Measurements from ENCODE around the gene SMC6. TPM values are rescaled to one million over a fixed set of nuclear protein-coding genes. Genes with fewer than 3 reads are reported as not detected.

Gene SMC6
- polyA plus RNA-seq, 1 donor from 2014 or later, result 20.1 TPM

DNA sequence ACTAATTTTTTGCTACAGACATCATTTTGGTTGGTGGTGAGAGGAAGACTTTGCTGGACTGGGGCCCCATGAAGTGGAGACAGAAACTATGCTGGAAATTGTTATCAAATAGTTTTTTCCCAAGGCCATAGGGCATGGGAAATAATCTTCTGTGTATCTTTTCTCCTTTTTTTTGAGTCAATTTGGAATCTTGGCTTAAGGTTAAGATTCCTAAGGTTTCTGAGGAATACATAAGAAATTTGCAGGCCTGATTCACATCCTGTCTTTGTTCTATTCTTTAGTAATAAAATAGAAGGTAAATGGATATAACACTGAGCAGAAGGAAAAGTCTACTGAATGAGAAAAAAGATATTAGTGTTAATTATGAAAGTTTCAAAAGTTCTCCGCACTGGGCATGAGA, 16.6 kb downstream of the SMC6 start:
- Histone ChIP-seq H3K9me3 (ENCODE audit: low read length) (no peaks in the 10 kb centered on the region), H3K36me3 (ENCODE audit: insufficient read depth, low read length) (no peaks in the 10 kb centered on the region), H3K9ac (ENCODE audit: low read length) (no peak overlapping the region), H3K9me2 (ENCODE audit: insufficient read depth, low read length) (no peaks in the 10 kb centered on the region), H3K4me3 (ENCODE audit: low read length) (no peak overlapping the region), H3K79me2 (replicated peaks; ENCODE audit: insufficient read depth, low read length) (no peaks in the 10 kb centered on the region), H4K20me1 (ENCODE audit: insufficient read depth) (no peaks in the 10 kb centered on the region), H3F3A (ENCODE audit: insufficient read depth, low read length, poor library complexity, severe bottlenecking) (no peaks in the 10 kb centered on the region), H3K27me3 (ENCODE audit: insufficient read depth, low read depth, low read length) (no peaks in the 10 kb centered on the region), H3K4me2 (ENCODE audit: low read length) (no peak overlapping the region), H3K27ac (ENCODE audit: low read length) (no peak overlapping the region), H2AFZ (ENCODE audit: low read depth, low read length) (no peak overlapping the region)
- TF ChIP-seq, protein P1, sequence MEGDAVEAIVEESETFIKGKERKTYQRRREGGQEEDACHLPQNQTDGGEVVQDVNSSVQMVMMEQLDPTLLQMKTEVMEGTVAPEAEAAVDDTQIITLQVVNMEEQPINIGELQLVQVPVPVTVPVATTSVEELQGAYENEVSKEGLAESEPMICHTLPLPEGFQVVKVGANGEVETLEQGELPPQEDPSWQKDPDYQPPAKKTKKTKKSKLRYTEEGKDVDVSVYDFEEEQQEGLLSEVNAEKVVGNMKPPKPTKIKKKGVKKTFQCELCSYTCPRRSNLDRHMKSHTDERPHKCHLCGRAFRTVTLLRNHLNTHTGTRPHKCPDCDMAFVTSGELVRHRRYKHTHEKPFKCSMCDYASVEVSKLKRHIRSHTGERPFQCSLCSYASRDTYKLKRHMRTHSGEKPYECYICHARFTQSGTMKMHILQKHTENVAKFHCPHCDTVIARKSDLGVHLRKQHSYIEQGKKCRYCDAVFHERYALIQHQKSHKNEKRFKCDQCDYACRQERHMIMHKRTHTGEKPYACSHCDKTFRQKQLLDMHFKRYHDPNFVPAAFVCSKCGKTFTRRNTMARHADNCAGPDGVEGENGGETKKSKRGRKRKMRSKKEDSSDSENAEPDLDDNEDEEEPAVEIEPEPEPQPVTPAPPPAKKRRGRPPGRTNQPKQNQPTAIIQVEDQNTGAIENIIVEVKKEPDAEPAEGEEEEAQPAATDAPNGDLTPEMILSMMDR (IDR thresholded peaks at IDR 0.05; ENCODE audit: poor library complexity, severe bottlenecking), result no peak
- TF ChIP-seq POLR2AphosphoS5 (IDR thresholded peaks at IDR 0.05) (no peak), MXI1 (conservative IDR thresholded peaks at IDR 0.05; ENCODE audit: poor library complexity, severe bottlenecking) (no peak), SMC3 (conservative IDR thresholded peaks at IDR 0.05; ENCODE audit: poor library complexity) (no peak), EP300 (conservative IDR thresholded peaks at IDR 0.05; ENCODE audit: poor library complexity, severe bottlenecking) (no peak), RAD21 (conservative IDR thresholded peaks at IDR 0.05) (no peak), EZH2 (IDR thresholded peaks at IDR 0.05; ENCODE audit: borderline replicate concordance, insufficient read depth, low read length, poor library complexity, severe bottlenecking) (no peak), TAF1 (IDR thresholded peaks at IDR 0.05; ENCODE audit: low read depth) (no peak)
- TF ChIP-seq, protein P2, sequence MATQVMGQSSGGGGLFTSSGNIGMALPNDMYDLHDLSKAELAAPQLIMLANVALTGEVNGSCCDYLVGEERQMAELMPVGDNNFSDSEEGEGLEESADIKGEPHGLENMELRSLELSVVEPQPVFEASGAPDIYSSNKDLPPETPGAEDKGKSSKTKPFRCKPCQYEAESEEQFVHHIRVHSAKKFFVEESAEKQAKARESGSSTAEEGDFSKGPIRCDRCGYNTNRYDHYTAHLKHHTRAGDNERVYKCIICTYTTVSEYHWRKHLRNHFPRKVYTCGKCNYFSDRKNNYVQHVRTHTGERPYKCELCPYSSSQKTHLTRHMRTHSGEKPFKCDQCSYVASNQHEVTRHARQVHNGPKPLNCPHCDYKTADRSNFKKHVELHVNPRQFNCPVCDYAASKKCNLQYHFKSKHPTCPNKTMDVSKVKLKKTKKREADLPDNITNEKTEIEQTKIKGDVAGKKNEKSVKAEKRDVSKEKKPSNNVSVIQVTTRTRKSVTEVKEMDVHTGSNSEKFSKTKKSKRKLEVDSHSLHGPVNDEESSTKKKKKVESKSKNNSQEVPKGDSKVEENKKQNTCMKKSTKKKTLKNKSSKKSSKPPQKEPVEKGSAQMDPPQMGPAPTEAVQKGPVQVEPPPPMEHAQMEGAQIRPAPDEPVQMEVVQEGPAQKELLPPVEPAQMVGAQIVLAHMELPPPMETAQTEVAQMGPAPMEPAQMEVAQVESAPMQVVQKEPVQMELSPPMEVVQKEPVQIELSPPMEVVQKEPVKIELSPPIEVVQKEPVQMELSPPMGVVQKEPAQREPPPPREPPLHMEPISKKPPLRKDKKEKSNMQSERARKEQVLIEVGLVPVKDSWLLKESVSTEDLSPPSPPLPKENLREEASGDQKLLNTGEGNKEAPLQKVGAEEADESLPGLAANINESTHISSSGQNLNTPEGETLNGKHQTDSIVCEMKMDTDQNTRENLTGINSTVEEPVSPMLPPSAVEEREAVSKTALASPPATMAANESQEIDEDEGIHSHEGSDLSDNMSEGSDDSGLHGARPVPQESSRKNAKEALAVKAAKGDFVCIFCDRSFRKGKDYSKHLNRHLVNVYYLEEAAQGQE (IDR thresholded peaks at IDR 0.05; ENCODE audit: borderline replicate concordance), result no peak

DNA sequence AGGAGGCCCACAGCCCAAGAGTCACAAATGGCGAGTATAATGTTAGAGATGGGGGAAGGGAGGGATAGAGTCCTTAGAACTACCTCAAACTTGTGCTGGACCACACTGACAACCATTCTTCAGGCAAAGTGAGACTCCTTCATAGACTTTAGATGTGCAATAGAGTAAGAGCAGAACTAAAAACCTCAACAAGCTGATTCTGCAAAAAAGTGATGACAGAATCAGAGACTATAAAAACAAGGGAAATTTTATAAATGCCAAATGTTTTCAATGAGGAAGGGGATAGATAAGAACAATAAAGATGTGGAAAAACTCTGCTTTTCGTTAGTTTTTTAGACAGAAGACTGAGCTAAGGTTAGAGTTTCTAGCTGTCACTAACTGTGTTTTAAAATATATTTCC, 17.7 kb downstream of the SMC6 start:
- Histone ChIP-seq H3K9ac (ENCODE audit: low read length) (no peak overlapping the region), H3K9me2 (ENCODE audit: insufficient read depth, low read length) (no peaks in the 10 kb centered on the region), H3K79me2 (replicated peaks; ENCODE audit: insufficient read depth, low read length) (no peaks in the 10 kb centered on the region), H3K4me2 (ENCODE audit: low read length) (no peak overlapping the region), H3K36me3 (ENCODE audit: insufficient read depth, low read length) (no peaks in the 10 kb centered on the region), H3K4me3 (ENCODE audit: low read length) (no peak overlapping the region), H3F3A (ENCODE audit: insufficient read depth, low read length, poor library complexity, severe bottlenecking) (no peaks in the 10 kb centered on the region), H3K27me3 (ENCODE audit: insufficient read depth, low read depth, low read length) (no peaks in the 10 kb centered on the region), H3K9me3 (ENCODE audit: low read length) (no peaks in the 10 kb centered on the region), H2AFZ (ENCODE audit: low read depth, low read length) (no peak overlapping the region), H3K27ac (ENCODE audit: low read length) (no peak overlapping the region), H4K20me1 (ENCODE audit: insufficient read depth) (no peaks in the 10 kb centered on the region)
- TF ChIP-seq TAF1 (IDR thresholded peaks at IDR 0.05; ENCODE audit: low read depth) (no peak), SMC3 (conservative IDR thresholded peaks at IDR 0.05; ENCODE audit: poor library complexity) (no peak), EP300 (conservative IDR thresholded peaks at IDR 0.05; ENCODE audit: poor library complexity, severe bottlenecking) (no peak), EZH2 (IDR thresholded peaks at IDR 0.05; ENCODE audit: borderline replicate concordance, insufficient read depth, low read length, poor library complexity, severe bottlenecking) (no peak), POLR2AphosphoS5 (IDR thresholded peaks at IDR 0.05) (no peak), MXI1 (conservative IDR thresholded peaks at IDR 0.05; ENCODE audit: poor library complexity, severe bottlenecking) (no peak)
- TF ChIP-seq, protein P2 (IDR thresholded peaks at IDR 0.05; ENCODE audit: borderline replicate concordance), result no peak
- TF ChIP-seq, protein P1 (IDR thresholded peaks at IDR 0.05; ENCODE audit: poor library complexity, severe bottlenecking), result no peak

Measured in neural cell (in vitro differentiated cells).